Stimulated activated CD4-positive, alpha-beta T cell treated with anti-CD3 and anti-CD28 coated beads, TNF-alpha, amount 100 ng/mL, for 48 hours (primary cell): Measurements from ENCODE around the gene BDNF.

Experiments used
- DNase-seq, 3 donors: peaks; one replicate each; pipeline ENCODE4 v3.0.0-alpha.2; 2020; ENCODE audit warnings: low read depth in 3 of 3

The BDNF gene

DNA sequence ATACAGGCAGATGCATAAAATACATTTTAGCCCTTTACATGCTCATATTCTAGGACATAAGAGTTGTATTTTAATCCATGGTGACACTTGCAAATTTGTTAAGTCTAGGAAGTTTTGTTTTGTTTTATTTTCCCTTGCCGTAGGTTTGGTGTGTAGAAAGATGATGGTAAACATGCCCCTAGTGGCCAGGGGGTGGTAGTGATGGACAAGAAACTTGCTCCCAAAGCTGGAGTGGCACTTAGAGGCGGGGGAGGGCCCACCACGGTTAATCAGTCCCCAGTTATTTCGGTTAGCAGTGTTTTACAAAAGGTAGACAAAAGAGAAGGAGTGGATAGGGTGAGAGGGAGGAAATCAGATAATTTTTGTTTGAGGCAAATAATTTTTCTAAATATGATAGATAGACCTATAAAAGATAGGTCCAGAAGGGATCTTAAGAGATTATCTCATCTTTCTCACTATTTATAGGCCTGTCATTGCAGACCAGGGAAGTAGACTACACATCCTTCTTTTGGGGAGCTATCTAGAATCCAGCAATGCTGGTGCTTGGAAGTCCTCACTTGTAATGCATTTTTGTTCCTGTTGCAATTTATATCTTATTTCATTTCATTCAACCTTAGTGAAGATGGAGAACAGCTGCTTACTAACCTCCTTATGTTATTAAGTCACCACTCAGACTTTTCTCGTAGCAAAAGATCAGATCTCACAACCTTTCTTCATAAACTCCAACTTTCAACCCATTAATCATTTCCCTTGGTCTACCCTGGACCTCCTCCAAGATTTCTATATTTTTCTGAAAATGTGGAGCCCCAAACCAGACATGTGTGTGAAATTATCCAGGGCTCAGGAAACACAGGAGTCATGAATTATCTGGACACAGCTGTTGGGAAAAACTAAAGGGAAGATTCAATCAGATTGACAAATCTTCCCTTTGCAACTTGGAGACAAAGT, 5.9 kb upstream of the BDNF start:
- no peak for DNase-seq

GRCh38 chr11:27703481-27703880, 3.2 kb upstream of the BDNF start:
- no peak for DNase-seq

DNA sequence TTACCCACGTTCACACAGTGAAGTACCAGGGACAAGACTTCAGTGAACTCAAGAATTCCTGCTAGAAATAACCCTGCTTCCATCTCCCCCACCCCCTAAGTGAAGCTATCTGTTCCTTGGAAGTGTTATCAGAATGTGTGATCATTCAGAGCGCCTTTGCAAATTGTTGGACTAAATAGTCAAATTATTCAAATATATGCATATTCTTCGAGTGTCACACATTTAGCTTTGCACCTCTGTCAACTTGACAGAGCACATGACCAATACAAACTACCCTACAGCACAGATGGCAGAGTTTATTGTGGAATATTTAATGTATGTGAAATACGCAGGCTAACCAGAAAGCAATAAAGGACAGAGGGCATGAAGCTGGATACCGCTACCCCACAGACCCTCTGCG, 2.6 kb upstream of the BDNF start:
- no peak for DNase-seq

DNA sequence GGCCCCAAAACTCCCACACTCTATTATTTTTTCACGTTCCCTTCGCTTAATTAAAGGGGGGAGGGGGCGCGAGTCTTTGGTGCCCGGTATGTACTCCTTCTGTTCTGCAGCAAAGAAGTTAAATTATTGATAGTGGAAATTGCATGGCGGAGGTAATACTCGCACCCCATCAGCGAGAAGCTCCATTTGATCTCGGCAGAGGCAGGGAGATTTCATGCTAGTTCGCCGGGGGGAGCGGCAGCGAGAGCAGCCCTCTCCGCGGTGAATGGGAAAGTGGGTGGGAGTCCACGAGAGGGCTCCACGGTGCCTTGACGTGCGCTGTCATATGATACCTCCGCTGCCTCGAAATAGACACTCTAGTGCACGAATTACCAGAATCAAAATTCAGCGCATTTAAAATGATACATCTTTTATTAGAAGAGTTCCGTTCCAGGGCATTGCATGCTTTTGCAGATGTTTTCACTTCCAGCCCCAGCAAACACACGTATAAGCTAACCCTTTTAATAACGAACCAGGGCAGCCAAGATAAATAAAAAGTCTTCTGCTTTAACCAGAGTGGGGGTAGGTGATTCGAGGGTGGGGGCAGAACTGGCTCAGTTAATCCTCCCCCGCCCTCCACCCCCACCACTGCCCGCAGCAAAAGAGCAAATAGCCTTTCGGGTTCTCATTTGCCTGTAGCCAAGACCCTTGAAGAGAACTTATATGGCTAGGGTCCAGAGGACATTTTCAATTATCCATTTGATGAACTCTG, 1.3 kb upstream of the BDNF start:
- DNase-seq = no peak

DNA sequence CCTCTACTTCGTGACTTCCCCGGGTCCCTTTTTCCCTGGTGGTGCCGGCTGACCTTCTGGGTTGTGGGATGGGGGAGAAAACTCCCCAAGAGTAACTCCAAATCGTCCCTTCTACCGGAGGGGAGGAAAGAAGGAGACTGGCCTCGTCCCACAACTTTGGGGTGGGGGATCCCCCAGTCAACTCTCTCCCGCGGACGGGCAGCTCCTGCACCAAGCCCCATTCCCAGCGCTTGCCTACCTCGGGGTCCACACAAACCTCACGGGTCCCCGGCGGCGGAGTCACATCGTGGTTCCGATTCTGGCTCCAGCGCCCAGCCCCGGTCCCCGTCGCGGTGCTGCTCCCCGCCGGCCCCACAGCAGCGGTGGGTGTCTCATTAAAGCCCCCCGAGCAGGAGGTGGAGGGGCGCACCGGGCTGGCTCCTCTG, 317 bp downstream of the BDNF start:
- DNase-seq = no peak

DNA sequence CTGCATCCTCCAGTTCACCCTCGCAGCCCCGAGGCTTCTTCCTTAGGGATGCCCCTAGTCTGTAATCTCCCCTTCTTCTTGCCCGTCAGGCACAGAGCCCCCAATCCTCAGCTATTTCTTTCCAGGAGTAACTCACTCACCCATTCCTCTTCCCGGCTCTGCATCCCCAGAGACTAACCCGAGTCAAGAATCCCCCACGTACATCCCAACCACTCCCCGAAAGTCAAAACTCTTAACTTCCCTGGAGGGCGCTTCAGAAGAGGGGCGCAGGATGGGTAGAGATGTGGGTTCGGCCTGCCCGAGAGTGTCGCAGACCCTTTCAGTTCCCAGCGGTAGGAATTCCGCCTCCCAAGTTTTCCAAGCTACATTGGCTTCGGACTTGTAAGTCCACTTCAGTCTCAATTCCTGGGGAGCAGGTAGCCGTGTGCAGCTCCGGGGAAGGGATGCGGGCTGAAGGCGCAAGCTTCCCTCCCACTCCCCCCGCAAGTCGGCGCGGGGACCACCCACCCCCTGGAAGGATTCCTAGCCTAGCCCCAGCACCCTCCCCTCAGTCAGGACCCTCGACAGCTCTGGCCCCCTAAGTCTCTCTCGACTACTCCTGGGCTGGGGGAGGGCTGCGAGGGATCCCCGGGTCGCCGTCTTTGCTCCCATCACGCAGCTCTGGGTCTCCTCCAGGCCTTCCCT, 871 bp downstream of the BDNF start:
- no peak for DNase-seq

DNA sequence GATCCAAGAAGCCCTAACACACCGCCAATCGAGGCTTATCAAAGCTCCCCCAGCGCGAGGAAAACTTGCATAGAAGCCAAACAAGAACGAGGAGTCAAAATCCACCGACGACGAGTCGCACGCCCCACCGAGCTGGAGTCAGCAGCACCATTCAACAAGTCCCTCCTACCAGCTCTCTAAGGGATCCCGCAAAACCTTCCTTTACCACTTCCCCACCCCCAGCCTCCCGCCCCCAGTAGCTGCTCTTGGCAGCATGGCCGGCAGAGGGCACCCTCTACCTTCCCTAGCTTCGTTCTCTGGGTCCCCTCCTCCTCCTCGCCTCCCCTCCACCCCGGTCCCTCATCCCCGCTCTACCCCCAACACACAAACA, 1.4 kb downstream of the BDNF start:
- peak; percentile 37 to 58 (median 52) for DNase-seq

- DNase-seq = no peak
Observed at GRCh38 chr11:27697679-27698275, 2.5 kb downstream of the BDNF start.

GRCh38 chr11:27696961-27697360, 3.3 kb downstream of the BDNF start:
- no peak for DNase-seq

GRCh38 chr11:27696115-27696514, 4.1 kb downstream of the BDNF start:
- DNase-seq = no peak

DNA sequence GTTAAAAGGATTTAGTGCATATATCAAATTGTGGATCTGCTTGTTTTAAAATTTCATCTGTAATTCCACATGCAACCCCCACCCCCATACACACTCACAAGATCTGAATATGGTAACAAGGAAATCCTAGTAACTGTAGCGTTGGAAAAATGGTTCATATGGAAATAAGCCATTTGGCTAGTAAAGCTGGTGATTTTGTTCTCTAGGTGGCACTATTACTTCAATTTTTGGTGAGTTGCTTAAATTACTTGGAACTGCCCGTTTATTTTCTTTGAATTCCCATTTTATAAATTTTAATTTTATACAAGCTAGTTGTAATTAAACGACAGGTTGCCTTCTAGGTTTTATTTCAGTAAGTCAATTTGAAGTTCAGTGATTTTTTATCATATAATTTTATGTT, 5.3 kb downstream of the BDNF start:
- no peak for DNase-seq

DNA sequence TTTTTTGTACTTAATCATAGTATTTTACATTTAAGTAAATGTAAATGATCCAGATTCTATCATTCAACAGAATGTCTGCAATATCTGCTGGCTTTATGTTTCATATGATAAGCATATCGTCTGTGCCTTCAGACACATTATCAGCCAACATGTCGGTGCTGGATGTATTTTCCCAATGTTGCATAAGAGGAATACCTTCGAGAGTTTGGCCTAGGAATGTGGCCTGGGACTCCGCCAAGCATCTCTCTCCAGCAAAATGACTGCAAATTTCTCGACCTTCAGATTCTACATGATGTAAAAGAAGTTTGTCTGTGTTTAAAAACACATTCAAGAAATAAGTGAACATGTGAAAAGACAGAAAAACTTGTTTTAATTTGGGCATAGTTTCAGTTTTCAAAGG, 6.9 kb downstream of the BDNF start:
- no peak for DNase-seq

DNA sequence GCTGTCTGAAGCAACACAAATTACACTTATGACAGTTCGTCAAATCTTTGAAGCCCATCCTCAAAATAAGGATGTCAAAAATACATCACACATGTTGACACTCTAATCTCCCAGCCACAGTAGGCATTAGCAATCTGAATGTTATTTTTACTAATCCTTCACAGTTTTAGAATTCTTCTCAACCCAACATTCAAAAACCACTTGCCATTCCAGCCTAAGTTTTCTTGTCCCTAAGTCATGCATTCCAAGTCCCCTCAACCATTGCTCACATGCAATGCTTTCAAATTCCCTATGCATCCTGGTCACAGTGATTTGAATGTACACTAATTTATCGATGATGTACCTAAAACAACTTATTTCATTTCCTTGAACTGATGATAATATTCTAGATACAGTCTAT, 7.5 kb downstream of the BDNF start:
- DNase-seq = no peak

DNA sequence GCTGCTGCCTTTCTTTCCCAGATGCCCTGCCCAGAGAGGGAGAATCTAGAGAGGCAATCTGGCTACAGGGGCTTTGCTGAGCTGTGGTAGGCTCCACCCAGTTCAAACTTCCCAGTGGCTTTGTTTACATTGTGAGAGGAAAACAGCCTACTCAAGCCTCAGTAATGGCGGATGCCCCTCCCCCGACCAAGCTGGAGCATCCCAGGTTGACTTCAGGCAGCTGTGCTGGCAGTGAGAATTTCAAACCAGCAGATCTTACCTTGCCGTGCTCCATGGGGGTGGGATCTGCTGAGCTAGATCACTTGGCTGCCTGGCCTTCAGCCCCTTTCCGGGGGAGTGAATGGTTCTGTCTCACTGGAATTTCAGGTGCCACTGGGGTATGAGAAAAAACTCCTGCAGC, 12.2 kb downstream of the BDNF start:
- DNase-seq = no peak

DNA sequence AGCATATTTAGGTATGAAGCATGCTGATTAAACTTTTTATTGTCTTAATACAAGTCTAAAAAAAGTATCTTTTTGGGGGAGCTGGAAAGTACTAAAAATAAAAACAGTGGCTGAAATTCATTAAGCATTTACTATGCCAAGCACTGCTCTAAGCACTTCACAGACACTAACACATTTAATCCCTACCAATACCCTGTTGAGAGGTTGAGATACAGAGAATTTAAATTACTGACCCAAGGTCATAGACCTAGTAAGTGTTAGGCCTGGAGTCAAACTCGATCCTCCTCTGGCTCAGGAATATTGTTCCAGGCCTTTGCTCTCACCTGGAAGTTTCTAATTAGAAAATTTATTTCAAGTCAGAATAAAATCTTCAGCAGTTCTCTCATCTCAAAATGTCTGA, 18.6 kb downstream of the BDNF start:
- no peak for DNase-seq

DNA sequence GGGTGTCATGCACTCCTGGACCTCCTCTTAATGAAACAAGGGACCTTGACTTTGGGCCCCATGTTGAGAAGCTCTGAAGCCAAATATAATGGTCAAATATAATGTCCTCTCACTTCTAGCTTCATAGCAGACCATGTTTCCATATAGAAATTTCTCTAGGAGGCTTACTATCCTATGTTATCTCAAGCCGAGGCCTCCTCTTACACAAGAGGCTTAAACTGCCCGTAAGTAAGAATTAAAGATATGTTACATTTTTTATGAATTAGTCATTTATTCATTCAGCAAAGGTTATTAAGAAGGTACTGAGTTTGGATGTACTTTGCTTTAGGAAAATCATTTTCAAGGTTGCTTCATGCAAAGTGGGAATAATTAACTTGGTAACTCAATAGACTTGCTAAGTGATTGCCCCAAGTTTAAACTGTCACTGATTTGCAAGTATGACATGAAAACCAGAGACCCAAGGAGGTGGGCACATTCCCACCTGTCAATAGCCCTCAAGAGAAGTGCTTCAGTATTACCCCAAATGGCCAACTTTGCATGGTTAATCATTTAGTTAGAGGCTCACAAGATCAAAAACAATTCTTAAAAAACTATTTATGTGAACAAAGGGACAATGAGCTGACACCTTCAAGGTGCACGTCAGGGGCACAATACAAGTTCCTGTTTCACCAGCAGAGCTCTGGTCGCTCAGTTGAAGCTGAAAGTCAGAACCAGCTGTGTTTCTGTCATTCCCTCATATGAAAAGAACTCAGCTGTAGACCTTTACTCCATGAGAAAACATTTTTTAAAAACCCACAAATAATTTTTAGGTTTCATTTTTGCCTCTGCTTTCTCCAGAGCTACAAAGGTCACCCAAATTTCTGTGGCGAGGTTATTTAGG, 20.9 kb downstream of the BDNF start:
- DNase-seq = no peak

- no peak for DNase-seq
Observed at GRCh38 chr11:27678242-27678641, 22.0 kb downstream of the BDNF start.

DNA sequence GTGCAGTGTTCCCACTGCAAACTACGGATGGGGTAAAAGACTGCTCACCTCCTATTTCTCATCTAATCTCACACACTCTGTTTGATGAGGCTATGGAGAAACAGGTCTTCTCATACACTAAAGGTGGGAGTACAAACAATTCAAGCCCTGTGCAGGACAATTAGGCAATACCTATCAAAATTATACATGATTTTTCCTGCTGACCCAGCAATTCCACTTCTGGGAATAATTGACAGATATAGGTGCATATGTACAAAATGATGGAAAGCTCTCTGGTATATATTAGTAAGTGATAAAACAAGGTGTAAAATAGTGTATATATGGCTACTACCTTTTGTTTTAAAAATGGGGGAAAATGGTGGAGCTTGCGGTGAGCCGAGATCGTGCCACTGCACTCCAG, 23.1 kb downstream of the BDNF start:
- DNase-seq = no peak

- no peak for DNase-seq
Observed at GRCh38 chr11:27673979-27674663, 26.1 kb downstream of the BDNF start.

DNA sequence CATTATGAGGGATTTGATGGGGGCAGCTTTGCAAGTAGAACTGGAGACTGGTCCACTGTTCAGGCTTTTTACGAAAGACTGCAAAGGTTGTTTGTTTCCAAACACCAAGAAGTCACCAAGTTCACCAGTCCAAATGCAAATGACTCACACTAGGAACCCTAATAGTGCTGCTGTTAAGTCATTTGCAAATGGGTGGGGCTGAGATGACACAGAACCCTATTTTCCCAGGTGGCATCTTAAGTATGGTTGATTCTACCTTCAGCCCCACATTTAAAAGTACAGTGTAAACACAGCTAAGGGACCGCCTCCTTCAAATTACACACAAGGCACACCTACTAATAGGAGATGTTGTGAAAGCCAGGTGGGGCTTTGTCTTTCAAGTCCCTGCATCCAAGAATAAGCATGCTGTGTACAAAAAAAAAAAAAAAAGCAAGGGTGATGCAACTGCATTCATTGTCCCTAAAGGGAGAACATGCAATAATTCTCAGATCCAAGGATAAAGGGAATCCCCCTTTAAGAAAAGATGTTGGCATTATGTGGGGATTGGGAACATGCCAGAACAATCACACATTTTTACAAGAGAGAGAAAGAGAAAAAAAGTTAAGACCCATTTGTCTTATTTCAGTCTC, 27.3 kb downstream of the BDNF start:
- DNase-seq = no peak
